NB4 (cell line): ENCODE measurements around the gene ACSL3.

Source experiments
- MYC ChIP-seq: IDR thresholded peaks from 2 replicates; pipeline ENCODE4 v1.6.1; 2011; ENCODE audit warnings: low read depth, low read length
- POLR2A ChIP-seq: IDR thresholded peaks from 2 replicates; pipeline ENCODE4 v1.6.1; 2011; ENCODE audit warnings: mild to moderate bottlenecking; ENCODE audit not compliant: insufficient read length; ENCODE audit errors: extremely low read depth
- TF ChIP-seq, protein P1 (sequence below): IDR thresholded peaks from one replicate; pipeline ENCODE4 v1.5.1; 2012; ENCODE audit warnings: low read depth, low read length

DNA sequence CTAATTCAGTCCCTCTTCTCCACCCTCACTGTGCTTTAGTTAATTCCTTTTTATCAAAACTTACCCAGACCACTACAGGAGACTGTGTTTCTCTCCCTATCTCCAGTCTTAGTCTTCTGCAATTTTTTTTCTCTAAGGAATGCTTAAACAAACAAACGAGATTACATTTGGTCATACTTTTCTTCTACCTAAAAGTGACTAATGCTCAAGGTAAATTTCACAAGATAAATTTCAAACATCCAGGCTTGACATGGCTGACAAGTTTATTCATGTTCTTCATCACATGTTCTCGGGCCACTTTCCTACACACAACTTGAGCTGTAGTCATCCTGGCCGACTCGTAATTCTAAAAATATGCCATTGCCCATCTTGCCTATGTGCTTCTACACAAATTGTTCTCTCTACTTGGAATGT, 23.2 kb upstream of the ACSL3 start:
- TF ChIP-seq, protein P1, sequence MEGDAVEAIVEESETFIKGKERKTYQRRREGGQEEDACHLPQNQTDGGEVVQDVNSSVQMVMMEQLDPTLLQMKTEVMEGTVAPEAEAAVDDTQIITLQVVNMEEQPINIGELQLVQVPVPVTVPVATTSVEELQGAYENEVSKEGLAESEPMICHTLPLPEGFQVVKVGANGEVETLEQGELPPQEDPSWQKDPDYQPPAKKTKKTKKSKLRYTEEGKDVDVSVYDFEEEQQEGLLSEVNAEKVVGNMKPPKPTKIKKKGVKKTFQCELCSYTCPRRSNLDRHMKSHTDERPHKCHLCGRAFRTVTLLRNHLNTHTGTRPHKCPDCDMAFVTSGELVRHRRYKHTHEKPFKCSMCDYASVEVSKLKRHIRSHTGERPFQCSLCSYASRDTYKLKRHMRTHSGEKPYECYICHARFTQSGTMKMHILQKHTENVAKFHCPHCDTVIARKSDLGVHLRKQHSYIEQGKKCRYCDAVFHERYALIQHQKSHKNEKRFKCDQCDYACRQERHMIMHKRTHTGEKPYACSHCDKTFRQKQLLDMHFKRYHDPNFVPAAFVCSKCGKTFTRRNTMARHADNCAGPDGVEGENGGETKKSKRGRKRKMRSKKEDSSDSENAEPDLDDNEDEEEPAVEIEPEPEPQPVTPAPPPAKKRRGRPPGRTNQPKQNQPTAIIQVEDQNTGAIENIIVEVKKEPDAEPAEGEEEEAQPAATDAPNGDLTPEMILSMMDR: no peak
- TF ChIP-seq POLR2A: no peak
- TF ChIP-seq MYC: no peak
